GM12878 (cell line): ENCODE data around the gene ABCC4.

Source experiments
- POLR2A ChIP-seq: IDR thresholded peaks from 2 replicates; pipeline ENCODE4 v1.6.1; 2011; ENCODE audit warnings: low read depth, mild to moderate bottlenecking, low read length
- POLR2AphosphoS5 ChIP-seq: IDR thresholded peaks from 2 replicates; pipeline ENCODE4 v1.6.1; 2011; ENCODE audit warnings: mild to moderate bottlenecking, low read length, inconsistent platforms
- REST ChIP-seq: IDR thresholded peaks from 2 replicates; pipeline ENCODE4 v1.6.1; 2012; ENCODE audit warnings: mild to moderate bottlenecking, low read depth, low read length
- SP1 ChIP-seq: IDR thresholded peaks from one replicate; pipeline ENCODE4 v1.6.1; 2011; ENCODE audit warnings: low read depth, low read length
- TAF1 ChIP-seq: IDR thresholded peaks from 2 replicates; pipeline ENCODE4 v1.6.1; 2011; ENCODE audit warnings: mild to moderate bottlenecking, low read depth, low read length, borderline replicate concordance
- YY1 ChIP-seq: IDR thresholded peaks from 2 replicates; pipeline ENCODE4 v1.6.1; 2011; ENCODE audit warnings: low read depth, mild to moderate bottlenecking, low read length
- TF ChIP-seq, protein P1 (sequence below), 3 experiments: IDR thresholded peaks in 2 of 3; conservative IDR thresholded peaks in 1 of 3; 2 replicates each; pipeline ENCODE4 v1.5.1; 2011; ENCODE audit warnings: low read depth in 3 of 3, low read length in 3 of 3, mild to moderate bottlenecking in 3 of 3, control low read depth in 2 of 3, moderate library complexity in 2 of 3, inconsistent platforms in 1 of 3, mixed read lengths in 1 of 3; ENCODE audit not compliant: control insufficient read depth in 2 of 3, insufficient read depth in 1 of 3; ENCODE audit errors: extremely low read depth in 1 of 3
- TF ChIP-seq, protein P2 (sequence below): fragments of 450-650 bp; conservative IDR thresholded peaks from 2 replicates; pipeline ENCODE4 v1.6.1; 2017; ENCODE audit warnings: mild to moderate bottlenecking, moderate library complexity

DNA sequence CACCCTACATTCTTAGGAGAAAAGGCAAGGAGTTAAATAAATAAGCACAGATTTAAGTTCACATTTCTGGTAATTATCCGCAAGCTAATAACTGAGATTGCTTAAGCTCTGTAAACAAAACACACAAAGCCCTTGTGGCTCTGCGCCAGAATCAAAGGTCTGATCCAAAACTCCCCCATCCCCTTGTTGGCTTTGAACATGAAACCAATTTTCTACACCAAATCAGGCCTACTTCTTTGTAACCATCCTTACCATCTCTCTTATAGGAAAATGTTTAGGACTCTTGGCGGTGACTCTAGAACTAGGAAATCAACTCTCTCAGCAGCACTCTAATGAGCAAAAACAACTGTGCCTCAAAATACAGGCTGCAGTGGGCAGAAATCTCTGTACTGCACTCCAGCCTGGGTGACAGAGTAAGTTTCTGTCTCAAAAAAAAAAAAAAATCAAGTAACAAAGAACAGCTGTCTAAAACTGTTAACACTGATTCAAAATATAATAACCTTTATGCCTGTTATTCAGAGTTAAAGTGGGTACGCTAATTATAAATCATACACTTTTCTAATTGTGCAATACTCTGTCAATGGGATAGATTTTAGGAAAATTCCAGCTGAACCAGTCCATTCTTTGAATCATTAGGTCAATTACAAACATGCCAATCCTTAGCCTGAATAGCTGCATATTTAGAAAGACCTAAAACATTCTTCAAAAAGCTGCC is 25.8 kb downstream of the ABCC4 start:
- TF ChIP-seq TAF1 (no peak), POLR2AphosphoS5 (no peak), POLR2A (no peak), YY1 (no peak), REST (no peak), SP1 (no peak)
- TF ChIP-seq, protein P1, sequence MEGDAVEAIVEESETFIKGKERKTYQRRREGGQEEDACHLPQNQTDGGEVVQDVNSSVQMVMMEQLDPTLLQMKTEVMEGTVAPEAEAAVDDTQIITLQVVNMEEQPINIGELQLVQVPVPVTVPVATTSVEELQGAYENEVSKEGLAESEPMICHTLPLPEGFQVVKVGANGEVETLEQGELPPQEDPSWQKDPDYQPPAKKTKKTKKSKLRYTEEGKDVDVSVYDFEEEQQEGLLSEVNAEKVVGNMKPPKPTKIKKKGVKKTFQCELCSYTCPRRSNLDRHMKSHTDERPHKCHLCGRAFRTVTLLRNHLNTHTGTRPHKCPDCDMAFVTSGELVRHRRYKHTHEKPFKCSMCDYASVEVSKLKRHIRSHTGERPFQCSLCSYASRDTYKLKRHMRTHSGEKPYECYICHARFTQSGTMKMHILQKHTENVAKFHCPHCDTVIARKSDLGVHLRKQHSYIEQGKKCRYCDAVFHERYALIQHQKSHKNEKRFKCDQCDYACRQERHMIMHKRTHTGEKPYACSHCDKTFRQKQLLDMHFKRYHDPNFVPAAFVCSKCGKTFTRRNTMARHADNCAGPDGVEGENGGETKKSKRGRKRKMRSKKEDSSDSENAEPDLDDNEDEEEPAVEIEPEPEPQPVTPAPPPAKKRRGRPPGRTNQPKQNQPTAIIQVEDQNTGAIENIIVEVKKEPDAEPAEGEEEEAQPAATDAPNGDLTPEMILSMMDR (IDR thresholded peaks at IDR 0.05 in 2 of 3, conservative IDR thresholded peaks at IDR 0.05 in 1 of 3; ENCODE audit: control insufficient read depth in 2 of 3, extremely low read depth in 1 of 3, insufficient read depth in 1 of 3, low read depth in 3 of 3, low read length in 3 of 3): no peak
- TF ChIP-seq, protein P2, sequence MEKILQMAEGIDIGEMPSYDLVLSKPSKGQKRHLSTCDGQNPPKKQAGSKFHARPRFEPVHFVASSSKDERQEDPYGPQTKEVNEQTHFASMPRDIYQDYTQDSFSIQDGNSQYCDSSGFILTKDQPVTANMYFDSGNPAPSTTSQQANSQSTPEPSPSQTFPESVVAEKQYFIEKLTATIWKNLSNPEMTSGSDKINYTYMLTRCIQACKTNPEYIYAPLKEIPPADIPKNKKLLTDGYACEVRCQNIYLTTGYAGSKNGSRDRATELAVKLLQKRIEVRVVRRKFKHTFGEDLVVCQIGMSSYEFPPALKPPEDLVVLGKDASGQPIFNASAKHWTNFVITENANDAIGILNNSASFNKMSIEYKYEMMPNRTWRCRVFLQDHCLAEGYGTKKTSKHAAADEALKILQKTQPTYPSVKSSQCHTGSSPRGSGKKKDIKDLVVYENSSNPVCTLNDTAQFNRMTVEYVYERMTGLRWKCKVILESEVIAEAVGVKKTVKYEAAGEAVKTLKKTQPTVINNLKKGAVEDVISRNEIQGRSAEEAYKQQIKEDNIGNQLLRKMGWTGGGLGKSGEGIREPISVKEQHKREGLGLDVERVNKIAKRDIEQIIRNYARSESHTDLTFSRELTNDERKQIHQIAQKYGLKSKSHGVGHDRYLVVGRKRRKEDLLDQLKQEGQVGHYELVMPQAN: no peak
